GM12878 (cell line): Measurements from ENCODE around the gene GALNT9. TPM values are rescaled to one million over a fixed set of nuclear protein-coding genes. Genes with fewer than 3 reads are reported as not detected.

Experiments used
- ATAC-seq: fragments of 200-7000 bp; cut with Tn5 transposase; 3 replicates; pipeline ENCODE4 v1.9.1; 2020; ENCODE audit warnings: mild to moderate bottlenecking, moderate library complexity
- BruUV-seq: library from RNA; stranded (reverse); fragments of 400-500 nt; replicated peaks from 2 replicates; lab custom pipeline; 2021; lab: Mats Ljungman, UMichigan
- CTCF ChIA-PET: fragments of 300-600 bp; sonication (Branson Sonifier 250); formaldehyde crosslinking; extraction: SDS; loops from one replicate; lab custom pipeline; 2021; ENCODE audit warnings: inconsistent platforms; lab: Yijun Ruan, JAX
- POLR2A ChIA-PET: fragments of 350-600 bp; formaldehyde crosslinking; extraction: SDS; loops from one replicate; lab custom pipeline; 2021; ENCODE audit warnings: inconsistent platforms; lab: Charles Lee
- RAD21 ChIA-PET: fragments of 300-600 bp; sonication (Branson Sonifier 250); formaldehyde crosslinking; loops from one replicate; lab custom pipeline; 2023; ENCODE audit warnings: antibody characterized with exemption; ENCODE audit not compliant: unreplicated experiment; lab: Charles Lee
- SMC1A ChIA-PET: fragments of 300-600 bp; sonication (Branson Sonifier 250); formaldehyde crosslinking; loops from one replicate; lab custom pipeline; 2023; ENCODE audit not compliant: unreplicated experiment, uncharacterized antibody; lab: Charles Lee
- DNase-seq: peaks from one replicate; pipeline ENCODE4 v3.0.0-alpha.2; 2011; ENCODE audit warnings: low read depth, low spot score
- FAIRE-seq: peaks from 3 replicates; lab custom pipeline; 2011; peaks lifted over from hg19 to GRCh38; lab: Jason Lieb, UNC
- H2AFZ ChIP-seq: 2 replicates; pipeline ENCODE4 v1.6.0; 2011; ENCODE audit warnings: low read depth, low read length, control low read depth; ENCODE audit not compliant: control insufficient read depth
- H3K27ac ChIP-seq: 2 replicates; pipeline ENCODE4 v1.5.1; 2011; ENCODE audit warnings: control low read depth; ENCODE audit not compliant: control insufficient read depth, insufficient read depth
- H3K27me3 ChIP-seq, 2 experiments: replicated peaks in 1 of 2; 2 replicates each; pipeline versions ENCODE4 v1.6.0 to v1.6.1; 2011; ENCODE audit warnings: low read length in 1 of 2; ENCODE audit not compliant: control insufficient read depth in 2 of 2, insufficient read depth in 2 of 2
- H3K36me3 ChIP-seq, 2 experiments: 2 replicates each; pipeline ENCODE4 v1.5.1; 2011; ENCODE audit warnings: low read length in 1 of 2; ENCODE audit not compliant: control insufficient read depth in 2 of 2, insufficient read depth in 2 of 2
- H3K4me1 ChIP-seq: 2 replicates; pipeline ENCODE4 v1.6.1; 2011; ENCODE audit warnings: mild to moderate bottlenecking, low read length, moderate library complexity, mixed read lengths; ENCODE audit not compliant: control insufficient read depth, insufficient read depth
- H3K4me2 ChIP-seq: 2 replicates; pipeline ENCODE4 v1.6.0; 2011; ENCODE audit warnings: control low read depth; ENCODE audit not compliant: control insufficient read depth, insufficient read depth
- H3K4me3 ChIP-seq: fragments of 200-600 bp; sonication (generic); 2 replicates; pipeline ENCODE4 v1.5.1; 2016
- H3K79me2 ChIP-seq: 2 replicates; pipeline ENCODE4 v1.6.0; 2011; ENCODE audit warnings: low read length; ENCODE audit not compliant: control insufficient read depth, insufficient read depth
- H3K9ac ChIP-seq: 2 replicates; pipeline ENCODE4 v1.8.0; 2011; ENCODE audit warnings: low read length, control low read depth, mixed read lengths; ENCODE audit not compliant: control insufficient read depth, insufficient read depth
- H3K9me3 ChIP-seq: replicated peaks from 3 replicates; pipeline ENCODE4 v1.5.1; 2011; ENCODE audit warnings: mild to moderate bottlenecking, low read length; ENCODE audit not compliant: control insufficient read depth, insufficient read depth
- H4K20me1 ChIP-seq: 2 replicates; pipeline ENCODE4 v1.6.0; 2011; ENCODE audit not compliant: control insufficient read depth, insufficient read depth
- BACH1 ChIP-seq: fragments of 450-650 bp; IDR thresholded peaks from 2 replicates; pipeline ENCODE4 v1.6.1; 2017; ENCODE audit warnings: mild to moderate bottlenecking, borderline replicate concordance
- CREB1 ChIP-seq: IDR thresholded peaks from 2 replicates; pipeline ENCODE4 v1.6.1; 2012; ENCODE audit warnings: low read depth, mild to moderate bottlenecking, inconsistent platforms
- CREM ChIP-seq: IDR thresholded peaks from 2 replicates; pipeline ENCODE4 v1.6.1; 2014; ENCODE audit warnings: antibody characterized with exemption, low read depth
- CUX1 ChIP-seq: IDR thresholded peaks from 2 replicates; pipeline ENCODE4 v1.6.1; 2012; ENCODE audit warnings: improper control_type of control experiment, low read depth, low read length; ENCODE audit not compliant: insufficient replicate concordance
- EP300 ChIP-seq, 2 experiments: fragments of 150-350 bp in 1 of 2; IDR thresholded peaks; 2 replicates each; pipeline ENCODE4 v1.6.1; 2011 to 2012; ENCODE audit warnings: low read depth in 2 of 2, low read length in 2 of 2, borderline replicate concordance in 1 of 2, improper control_type of control experiment in 1 of 2, inconsistent platforms in 1 of 2; ENCODE audit not compliant: control insufficient read depth in 1 of 2
- MEF2A ChIP-seq: IDR thresholded peaks from 2 replicates; pipeline ENCODE4 v1.6.1; 2011; ENCODE audit warnings: low read depth, mild to moderate bottlenecking, low read length, moderate library complexity; ENCODE audit not compliant: insufficient read depth
- POLR2AphosphoS5 ChIP-seq: IDR thresholded peaks from 2 replicates; pipeline ENCODE4 v1.6.1; 2011; ENCODE audit warnings: mild to moderate bottlenecking, low read length, inconsistent platforms
- SMC3 ChIP-seq: IDR thresholded peaks from 2 replicates; pipeline ENCODE4 v1.6.1; 2011; ENCODE audit warnings: low read length, improper control_type of control experiment, borderline replicate concordance
- TAF1 ChIP-seq: IDR thresholded peaks from 2 replicates; pipeline ENCODE4 v1.6.1; 2011; ENCODE audit warnings: mild to moderate bottlenecking, low read depth, low read length, borderline replicate concordance
- TCF7 ChIP-seq: IDR thresholded peaks from 2 replicates; pipeline ENCODE4 v1.6.1; 2014; ENCODE audit warnings: antibody characterized with exemption, borderline replicate concordance
- ZBTB11 ChIP-seq: fragments of 450-650 bp; formaldehyde crosslinking; IDR thresholded peaks from 2 replicates; pipeline ENCODE4 v1.5.0; 2022; ENCODE audit warnings: mild to moderate bottlenecking, missing genetic modification characterization
- ZBTB33 ChIP-seq: fragments of 450-650 bp; IDR thresholded peaks from 2 replicates; pipeline ENCODE4 v1.6.1; 2017; ENCODE audit warnings: mild to moderate bottlenecking
- WGBS: methylation state at CpG from one replicate; pipeline ENCODE4 v1.1.6; 2016; ENCODE audit warnings: low lambda C conversion rate; ENCODE audit not compliant: insufficient replicate concordance, insufficient coverage; ENCODE audit errors: missing lambda C conversion rate; 5-methylcytosine and 5-hydroxymethylcytosine counted together
- in situ Hi-C: fragments of 300-500 bp; cut with MboI; formaldehyde crosslinking; loops from 9 replicates; pipeline ENCODE4 v1.14.3; 2018; ENCODE audit warnings: mixed read lengths
- intact Hi-C: fragments of 100-400 bp; cut with micrococcal nuclease; formaldehyde crosslinking; loops from one replicate; pipeline ENCODE4 v1.14.2; 2022; ENCODE audit not compliant: unreplicated experiment
- polyA plus RNA-seq, 11 experiments: library from polyadenylated mRNA; depleted of rRNA in 4 of 11; unstranded in 6 of 11; stranded (reverse) in 5 of 11; fragments of >200 nt; fragmentation: Nextera tagmentation in 4 of 11; fragmentation: Illumina TruSeq in 1 of 11; extraction: Ambion mirVana in 4 of 11; extraction: Trizol in 1 of 11; gene quantifications; 1 replicate in 1 of 11; 2 replicates in 10 of 11; pipeline versions ENCODE4 v1.2.1 to v1.2.3, GENCODE V29; 2011 to 2016; ENCODE audit warnings: inconsistent platforms in 2 of 11, missing spikeins in 2 of 11, low read depth in 1 of 11
- total RNA-seq, 4 experiments: library from RNA; depleted of rRNA in 3 of 4; stranded (reverse); fragments of >200 nt in 3 of 4; fragmentation: Illumina TruSeq in 1 of 4; extraction: Trizol in 1 of 4; gene quantifications; 2 replicates each; pipeline versions ENCODE4 v1.2.1 to v1.2.3, GENCODE V29; 2013 to 2021

Gene GALNT9
- total and polyA plus RNA-seq, 10 of the 15 experiments (the other 5 are each of a cell fraction or from before 2014, with no cell fraction given) = 0.04 TPM; not detected in 9

GRCh38 chr12:132346471-132347175 lies 17.2 kb upstream of the GALNT9 start:
- Histone ChIP-seq H3K4me2 (no peak overlapping the region), H3K9ac (no peak overlapping the region), H3K4me1 (no peaks in the 10 kb centered on the region), H3K27me3 (no peaks in the 10 kb centered on the region), H3K79me2 (no peaks in the 10 kb centered on the region), H3K27ac (no peak overlapping the region), H2AFZ (no peak overlapping the region), H3K9me3 (no peaks in the 10 kb centered on the region; the same call in 2 of the 3 replicates), H3K4me3 (no peak overlapping the region), H3K36me3 (no peaks in the 10 kb centered on the region), H4K20me1 (no peaks in the 10 kb centered on the region)
- no peak for ATAC-seq
- 59% methylated on average over 20 of the region's 20 CpGs for WGBS
- ChIA-PET POLR2A (no interaction called here), CTCF (no interaction called here), RAD21 (no interaction called here), SMC1A (no interaction called here)
- in situ Hi-C loops = no loop called here
- BruUV-seq = no TSS peak
- intact Hi-C loops = no loop called here
- no peak for FAIRE-seq
- no peak for DNase-seq
- TF ChIP-seq BACH1 (no peak), MEF2A (no peak), ZBTB11 (CRISPR knock-in tag) (no peak), POLR2AphosphoS5 (no peak), TCF7 (no peak), ZBTB33 (no peak), TAF1 (no peak), CUX1 (no peak), EP300 (IDR thresholded peaks at IDR 0.05; ENCODE audit: borderline replicate concordance in 1 of 2, control insufficient read depth in 1 of 2, low read depth in 2 of 2, low read length in 2 of 2) (no peak), CREM (no peak), SMC3 (no peak), CREB1 (no peak)
